ENCODE results near the gene HNMT.

- TF ChIP-seq CTCF (conservative IDR thresholded peaks at IDR 0.05; ENCODE audit: low read length) (no peak), EZH2phosphoT487 (IDR thresholded peaks at IDR 0.05; ENCODE audit: borderline replicate concordance) (no peak)
These were observed 78.0 kb downstream of the HNMT start for GRCh38 chr2:138042311-138042710.

Measured in Loucy (cell line).